ENCODE results near the gene LTO1.

Gene LTO1

DNA sequence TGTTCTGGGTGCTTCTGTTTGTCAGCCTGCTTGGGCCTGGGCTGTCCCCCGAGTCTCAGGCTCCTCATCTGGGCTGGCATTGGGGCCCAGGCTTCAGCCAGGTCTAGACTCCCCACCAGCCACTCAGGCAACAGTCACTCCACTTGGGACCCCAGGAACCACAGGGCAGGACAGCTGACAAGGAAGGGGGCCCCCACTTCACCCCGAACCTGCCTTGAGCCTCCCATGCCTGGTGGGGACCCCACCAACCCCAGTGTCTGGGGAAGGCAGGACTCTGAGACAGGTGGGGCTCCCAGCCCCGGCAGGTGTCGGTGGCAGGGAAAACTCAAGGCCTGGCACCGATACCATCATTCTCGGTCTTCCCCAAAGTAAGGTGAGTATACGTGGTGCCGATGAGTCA is 11.7 kb upstream of the LTO1 start:
- no peak for DNase-seq (ENCODE audit: insufficient read length)
- FAIRE-seq = no peak
- TF ChIP-seq POLR2AphosphoS5 (IDR thresholded peaks at IDR 0.05; ENCODE audit: low read depth, low read length) (no peak), POLR2A (IDR thresholded peaks at IDR 0.05; ENCODE audit: low read depth, low read length) (no peak), TAF1 (IDR thresholded peaks at IDR 0.05; ENCODE audit: borderline replicate concordance, low read depth, low read length) (no peak)

DNA sequence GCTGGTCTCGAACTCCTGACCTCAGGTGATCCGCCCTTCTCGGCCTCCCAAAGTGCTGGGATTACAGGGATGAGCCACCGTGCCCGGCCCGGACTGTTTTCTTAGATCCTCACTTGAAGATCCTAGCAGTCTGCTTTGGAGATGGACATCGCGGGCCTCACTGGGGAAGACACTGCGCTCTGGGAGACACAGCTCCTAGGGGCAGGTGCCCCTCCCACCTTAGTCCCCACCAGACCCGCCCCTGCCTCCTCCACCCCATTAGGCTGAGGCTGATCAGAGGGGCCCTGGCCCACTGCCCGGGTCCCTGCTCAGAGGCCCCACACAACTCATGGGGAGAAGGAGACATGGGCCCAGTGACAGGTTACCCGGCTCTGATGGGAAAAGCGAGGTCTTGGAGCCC is 11.3 kb upstream of the LTO1 start:
- DNase-seq (ENCODE audit: insufficient read length) (no peak), FAIRE-seq (no peak)
- TF ChIP-seq POLR2A (IDR thresholded peaks at IDR 0.05; ENCODE audit: low read depth, low read length) = no peak
- no peak for TF ChIP-seq POLR2AphosphoS5 (IDR thresholded peaks at IDR 0.05; ENCODE audit: low read depth, low read length)
- TF ChIP-seq TAF1 (IDR thresholded peaks at IDR 0.05; ENCODE audit: borderline replicate concordance, low read depth, low read length) = no peak

DNA sequence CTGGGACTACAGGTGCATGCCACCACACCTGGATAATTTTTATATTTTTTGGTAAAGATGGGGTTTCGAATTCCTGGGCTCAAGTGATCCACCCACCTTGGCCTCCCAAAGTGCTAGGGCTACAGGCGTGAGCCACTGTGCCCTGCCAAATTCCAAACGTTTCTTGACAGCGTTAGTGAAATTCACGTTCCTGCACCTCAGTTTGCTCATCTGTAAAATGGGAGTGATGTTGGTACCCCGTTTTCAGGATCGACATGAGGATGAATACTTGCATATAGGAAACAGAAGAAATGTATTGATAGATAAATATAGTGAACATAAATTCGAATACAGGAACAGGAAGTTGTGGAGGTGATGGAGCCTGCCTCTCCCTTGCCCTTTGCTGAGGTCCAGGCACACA is 10.2 kb upstream of the LTO1 start:
- DNase-seq (ENCODE audit: insufficient read length) = no peak
- no peak for TF ChIP-seq POLR2A (IDR thresholded peaks at IDR 0.05; ENCODE audit: low read depth, low read length)
- TF ChIP-seq POLR2AphosphoS5 (IDR thresholded peaks at IDR 0.05; ENCODE audit: low read depth, low read length) = no peak
- no peak for TF ChIP-seq TAF1 (IDR thresholded peaks at IDR 0.05; ENCODE audit: borderline replicate concordance, low read depth, low read length)
- no peak for FAIRE-seq

DNA sequence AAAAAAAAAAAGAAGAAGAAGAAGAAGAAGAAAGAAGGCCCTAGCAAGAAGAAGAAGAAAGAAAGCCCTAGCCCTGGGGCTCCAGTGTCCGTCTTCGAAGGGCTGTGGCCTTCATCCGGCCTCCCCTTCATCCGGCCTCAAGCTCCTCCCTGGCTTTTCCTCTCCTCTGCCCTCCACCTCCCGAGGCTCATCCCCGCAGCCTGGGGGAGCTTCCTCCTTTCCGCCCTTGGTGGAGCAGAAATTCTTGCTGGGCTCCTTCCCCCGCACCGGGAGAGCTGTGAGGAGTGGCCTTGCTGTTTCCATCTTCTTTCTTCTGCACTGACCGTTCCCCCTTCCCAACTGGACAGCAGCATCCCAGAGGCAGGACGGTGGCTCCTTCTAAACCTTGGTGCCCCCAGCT is 9.5 kb upstream of the LTO1 start:
- FAIRE-seq (no peak), DNase-seq (ENCODE audit: insufficient read length) (no peak)
- TF ChIP-seq POLR2AphosphoS5 (IDR thresholded peaks at IDR 0.05; ENCODE audit: low read depth, low read length) (no peak), TAF1 (IDR thresholded peaks at IDR 0.05; ENCODE audit: borderline replicate concordance, low read depth, low read length) (no peak), POLR2A (IDR thresholded peaks at IDR 0.05; ENCODE audit: low read depth, low read length) (no peak)

DNA sequence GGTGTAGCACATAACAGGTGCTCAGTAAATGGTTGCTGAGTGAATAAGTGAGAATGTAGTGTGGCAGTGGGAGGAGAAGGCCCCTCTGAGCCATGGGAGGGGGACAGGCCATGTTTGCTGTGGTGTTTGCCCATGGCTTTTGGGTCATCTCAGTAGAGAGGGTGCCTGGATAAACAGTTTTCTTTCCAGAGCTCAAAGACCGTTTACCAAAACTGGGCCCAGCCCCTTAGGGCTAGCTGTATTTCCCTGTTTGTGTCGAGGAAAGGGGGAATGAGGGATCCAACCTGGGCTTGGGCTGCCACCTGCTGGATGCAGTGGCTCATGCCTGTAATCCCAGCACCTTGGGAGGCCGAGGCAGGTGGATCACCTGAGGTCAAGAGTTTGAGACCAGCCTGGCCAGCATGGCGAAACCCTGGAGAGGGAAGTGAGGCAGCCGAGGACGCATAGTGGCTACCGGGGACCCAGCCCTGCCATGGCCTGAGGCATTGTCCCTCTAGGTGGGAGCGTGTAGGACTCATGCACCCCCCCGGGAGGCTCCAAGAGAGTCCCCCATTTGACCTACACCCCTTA is 8.7 kb upstream of the LTO1 start:
- DNase-seq (ENCODE audit: insufficient read length) = no peak
- no peak for TF ChIP-seq TAF1 (IDR thresholded peaks at IDR 0.05; ENCODE audit: borderline replicate concordance, low read depth, low read length)
- no peak for TF ChIP-seq POLR2AphosphoS5 (IDR thresholded peaks at IDR 0.05; ENCODE audit: low read depth, low read length)
- no peak for FAIRE-seq

DNA sequence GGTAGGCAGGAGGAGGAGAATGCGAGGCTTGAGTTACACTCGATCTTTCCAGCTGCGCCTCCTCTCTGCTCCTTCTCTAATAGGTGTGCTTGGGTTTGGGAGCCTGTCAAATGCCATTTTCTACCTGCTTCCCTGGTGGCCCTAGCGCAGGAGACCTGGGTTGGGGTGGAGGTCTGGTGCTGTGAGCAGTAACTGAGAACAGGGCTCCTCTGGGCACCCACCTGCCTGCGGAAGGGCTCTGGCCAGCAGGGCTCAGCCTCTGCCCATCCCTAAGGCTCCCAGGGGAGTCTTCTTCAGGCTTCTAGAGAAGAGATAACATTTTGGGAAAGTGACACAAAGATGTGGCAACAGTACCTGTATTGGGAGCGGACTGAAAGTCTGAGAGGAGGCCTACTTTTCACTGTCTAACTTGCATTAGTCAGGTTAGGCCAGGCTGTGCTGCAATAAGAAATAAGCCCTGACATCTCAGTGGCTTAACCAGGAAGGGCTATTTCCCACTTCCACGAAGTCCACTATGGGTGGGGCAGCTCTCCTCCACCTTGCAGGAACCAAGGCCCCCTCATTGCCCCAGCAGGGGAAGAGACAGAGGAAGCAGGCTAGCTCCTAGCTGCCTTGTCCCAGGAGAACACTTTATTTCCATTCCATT is 7.7 kb upstream of the LTO1 start:
- DNase-seq (ENCODE audit: insufficient read length) = no peak
- no peak for TF ChIP-seq POLR2A (IDR thresholded peaks at IDR 0.05; ENCODE audit: low read depth, low read length)
- no peak for TF ChIP-seq POLR2AphosphoS5 (IDR thresholded peaks at IDR 0.05; ENCODE audit: low read depth, low read length)
- no peak for TF ChIP-seq TAF1 (IDR thresholded peaks at IDR 0.05; ENCODE audit: borderline replicate concordance, low read depth, low read length)
- no peak for FAIRE-seq

DNA sequence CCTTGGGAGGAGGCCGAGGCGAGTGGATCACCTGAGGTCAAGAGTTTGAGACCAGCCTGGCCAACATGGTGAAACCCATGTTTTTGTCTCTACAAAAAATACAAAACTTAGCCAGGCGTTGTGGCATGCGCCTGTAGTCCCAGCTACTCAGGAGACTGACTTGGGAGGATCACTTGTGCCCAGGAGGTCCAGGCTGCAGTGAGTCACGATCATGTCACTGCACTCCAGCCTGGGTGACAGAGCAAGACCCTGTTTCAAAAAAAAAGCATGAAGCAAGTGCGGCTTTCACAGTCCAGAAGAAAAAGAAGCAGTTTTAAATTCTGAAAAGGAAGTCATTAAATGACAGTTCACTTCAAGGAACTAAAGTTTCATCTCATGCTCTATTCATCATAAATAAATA is 7.1 kb upstream of the LTO1 start:
- FAIRE-seq (no peak), DNase-seq (ENCODE audit: insufficient read length) (no peak)
- TF ChIP-seq TAF1 (IDR thresholded peaks at IDR 0.05; ENCODE audit: borderline replicate concordance, low read depth, low read length) (no peak), POLR2AphosphoS5 (IDR thresholded peaks at IDR 0.05; ENCODE audit: low read depth, low read length) (no peak), POLR2A (IDR thresholded peaks at IDR 0.05; ENCODE audit: low read depth, low read length) (no peak)

DNA sequence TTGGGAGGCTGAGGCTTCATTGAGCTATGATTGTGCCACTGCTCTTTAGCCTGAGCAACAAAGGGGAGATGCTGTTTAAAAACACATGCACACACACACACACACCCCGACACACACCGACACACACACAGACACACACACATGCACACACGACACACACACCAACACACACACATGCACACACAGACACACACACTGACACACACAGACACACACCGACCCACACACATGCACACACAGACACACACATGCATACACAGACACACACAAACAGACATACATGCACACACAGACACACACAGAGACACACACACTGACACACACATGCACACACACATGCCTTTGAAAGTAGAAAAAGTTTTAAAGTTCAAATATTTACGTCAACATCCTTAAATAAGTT is 5.5 kb upstream of the LTO1 start:
- DNase-seq (ENCODE audit: insufficient read length) (no peak), FAIRE-seq (no peak)
- no peak for TF ChIP-seq TAF1 (IDR thresholded peaks at IDR 0.05; ENCODE audit: borderline replicate concordance, low read depth, low read length)
- no peak for TF ChIP-seq POLR2AphosphoS5 (IDR thresholded peaks at IDR 0.05; ENCODE audit: low read depth, low read length)
- no peak for TF ChIP-seq POLR2A (IDR thresholded peaks at IDR 0.05; ENCODE audit: low read depth, low read length)

DNA sequence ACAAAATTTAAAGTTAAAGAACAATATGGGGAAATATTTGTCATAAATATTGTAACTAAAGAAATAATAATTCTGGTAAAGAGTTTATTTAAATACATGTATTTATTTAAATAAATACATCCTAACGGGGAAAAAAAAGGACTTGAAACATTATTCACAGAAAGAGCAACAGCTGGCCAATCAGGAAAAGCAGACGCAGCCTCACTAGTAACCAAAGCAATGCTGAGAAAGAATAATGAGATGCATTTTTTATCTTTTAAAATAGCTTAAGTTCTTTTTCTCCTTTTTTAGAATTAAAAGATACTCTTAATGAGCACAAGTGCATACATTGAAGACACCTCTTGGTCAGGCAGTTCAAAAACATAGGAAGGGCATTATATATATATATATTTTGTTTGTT is 2.6 kb upstream of the LTO1 start:
- no peak for DNase-seq (ENCODE audit: insufficient read length)
- TF ChIP-seq POLR2A (IDR thresholded peaks at IDR 0.05; ENCODE audit: low read depth, low read length) (no peak), TAF1 (IDR thresholded peaks at IDR 0.05; ENCODE audit: borderline replicate concordance, low read depth, low read length) (no peak), POLR2AphosphoS5 (IDR thresholded peaks at IDR 0.05; ENCODE audit: low read depth, low read length) (no peak)

DNA sequence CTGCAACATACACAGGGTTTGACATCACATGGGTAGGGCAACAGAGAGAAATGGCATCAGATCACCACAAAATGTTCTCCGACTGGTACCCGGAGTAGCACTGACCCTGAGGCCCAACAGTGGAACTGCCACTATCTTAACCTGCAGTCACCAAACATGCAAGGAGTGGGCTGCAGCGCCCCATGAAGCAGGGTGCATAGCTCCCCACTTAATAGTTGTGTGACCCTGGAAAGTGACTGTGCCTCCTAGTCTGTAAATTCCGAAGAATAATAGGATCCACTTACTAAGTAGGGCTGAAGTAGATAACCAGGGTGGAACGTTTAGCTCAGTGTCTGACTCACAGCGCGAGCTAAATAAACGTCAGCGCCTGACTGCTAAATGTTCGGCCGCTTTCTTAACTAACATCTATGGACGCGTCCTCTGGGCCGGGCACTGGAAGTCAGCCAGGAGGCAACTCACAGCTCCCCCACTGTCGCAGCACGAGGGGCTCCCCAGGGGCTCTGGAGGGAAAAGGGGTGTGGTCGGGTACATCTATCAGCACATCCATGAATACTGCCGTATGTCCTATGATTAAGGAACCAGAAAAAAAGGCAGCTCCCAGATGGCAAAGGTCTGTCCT is 777 bp downstream of the LTO1 start:
- DNase-seq (ENCODE audit: insufficient read length) (no peak), FAIRE-seq (peak; percentile 64)
- TF ChIP-seq POLR2AphosphoS5 (IDR thresholded peaks at IDR 0.05; ENCODE audit: low read depth, low read length) = no peak
- no peak for TF ChIP-seq TAF1 (IDR thresholded peaks at IDR 0.05; ENCODE audit: borderline replicate concordance, low read depth, low read length)
- TF ChIP-seq POLR2A (IDR thresholded peaks at IDR 0.05; ENCODE audit: low read depth, low read length) = no peak

More for the DNA sequence above, 2.6 kb upstream of the LTO1 start:
- FAIRE-seq = no peak

DNA sequence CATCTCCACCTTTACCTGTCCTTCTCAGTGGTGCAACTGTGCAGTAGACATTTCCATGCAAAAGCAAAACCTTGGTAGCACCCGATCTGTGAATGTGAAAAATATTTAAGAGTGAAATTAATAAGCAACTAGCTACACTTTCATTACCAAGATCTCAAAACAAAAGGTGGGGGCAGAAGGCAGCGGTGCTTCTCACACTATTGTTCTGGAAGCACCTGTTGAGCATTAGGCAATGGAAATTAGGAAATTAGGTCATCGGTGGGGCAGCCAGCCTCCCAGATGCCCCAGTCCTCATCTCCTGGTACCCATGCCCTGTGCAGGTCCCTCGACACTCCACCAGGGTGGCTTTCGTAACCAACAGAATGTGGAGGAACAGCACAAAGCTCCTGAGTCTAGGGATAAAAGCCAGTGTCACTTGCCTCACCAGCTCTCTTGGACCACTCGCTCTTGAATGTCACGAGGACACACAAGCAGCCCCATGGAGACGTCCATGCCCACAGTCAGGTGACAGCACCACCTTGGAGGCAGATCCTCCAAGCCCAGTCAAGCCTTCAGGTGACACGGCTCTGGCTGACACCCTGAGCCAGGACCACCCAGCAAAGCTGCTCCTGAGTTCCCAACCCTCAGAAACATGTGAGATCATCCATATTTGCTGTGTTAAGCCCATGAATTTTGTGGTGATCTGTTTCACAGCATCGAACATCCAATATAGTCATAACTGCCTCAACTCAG is 3.3 kb downstream of the LTO1 start:
- TF ChIP-seq POLR2AphosphoS5 (IDR thresholded peaks at IDR 0.05; ENCODE audit: low read depth, low read length) = no peak
- no peak for TF ChIP-seq POLR2A (IDR thresholded peaks at IDR 0.05; ENCODE audit: low read depth, low read length)
- TF ChIP-seq TAF1 (IDR thresholded peaks at IDR 0.05; ENCODE audit: borderline replicate concordance, low read depth, low read length) = no peak
- DNase-seq (ENCODE audit: insufficient read length) (no peak), FAIRE-seq (no peak)

All from GM12892 (cell line).